MM.1S (cell line): ENCODE results near the gene PGLYRP1.

ENCODE experiments used
- EZH2 ChIP-seq: fragments of 300-600 bp; sonication (generic); optimal IDR thresholded peaks from 2 replicates; pipeline ENCODE3; 2017; ENCODE audit warnings: low read depth, mild to moderate bottlenecking, antibody characterized with exemption, low read length, mixed read lengths
- EZH2phosphoT487 ChIP-seq: fragments of 300-600 bp; sonication (generic); IDR thresholded peaks from 2 replicates; pipeline ENCODE4 v1.6.1; 2018; ENCODE audit warnings: antibody characterized with exemption, low read length
- TF ChIP-seq, protein P1 (sequence below): fragments of 300-600 bp; sonication (generic); IDR thresholded peaks from 2 replicates; pipeline ENCODE4 v1.5.1; 2016; ENCODE audit warnings: antibody characterized with exemption, low read length, mixed read lengths

DNA sequence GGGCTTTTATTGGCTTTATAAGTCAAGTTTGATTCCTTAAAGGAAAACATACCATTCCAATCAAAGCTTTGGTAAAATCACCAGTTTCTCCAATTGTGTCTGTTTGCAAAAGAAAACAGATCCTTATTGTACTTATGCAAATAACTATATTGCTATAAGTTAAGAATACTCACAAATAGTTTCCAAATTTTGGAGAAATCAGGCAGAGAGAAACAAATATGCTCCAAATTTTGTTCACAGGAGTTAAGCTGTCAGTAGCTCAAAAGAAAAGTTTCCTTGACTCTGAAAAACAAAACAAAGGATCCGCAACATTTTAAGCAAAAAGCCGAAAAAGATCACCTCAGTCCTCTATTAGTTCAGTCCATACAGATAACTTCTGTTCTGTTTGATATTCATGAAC, 37.2 kb upstream of the PGLYRP1 start:
- TF ChIP-seq, protein P1, sequence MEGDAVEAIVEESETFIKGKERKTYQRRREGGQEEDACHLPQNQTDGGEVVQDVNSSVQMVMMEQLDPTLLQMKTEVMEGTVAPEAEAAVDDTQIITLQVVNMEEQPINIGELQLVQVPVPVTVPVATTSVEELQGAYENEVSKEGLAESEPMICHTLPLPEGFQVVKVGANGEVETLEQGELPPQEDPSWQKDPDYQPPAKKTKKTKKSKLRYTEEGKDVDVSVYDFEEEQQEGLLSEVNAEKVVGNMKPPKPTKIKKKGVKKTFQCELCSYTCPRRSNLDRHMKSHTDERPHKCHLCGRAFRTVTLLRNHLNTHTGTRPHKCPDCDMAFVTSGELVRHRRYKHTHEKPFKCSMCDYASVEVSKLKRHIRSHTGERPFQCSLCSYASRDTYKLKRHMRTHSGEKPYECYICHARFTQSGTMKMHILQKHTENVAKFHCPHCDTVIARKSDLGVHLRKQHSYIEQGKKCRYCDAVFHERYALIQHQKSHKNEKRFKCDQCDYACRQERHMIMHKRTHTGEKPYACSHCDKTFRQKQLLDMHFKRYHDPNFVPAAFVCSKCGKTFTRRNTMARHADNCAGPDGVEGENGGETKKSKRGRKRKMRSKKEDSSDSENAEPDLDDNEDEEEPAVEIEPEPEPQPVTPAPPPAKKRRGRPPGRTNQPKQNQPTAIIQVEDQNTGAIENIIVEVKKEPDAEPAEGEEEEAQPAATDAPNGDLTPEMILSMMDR, result no peak
- TF ChIP-seq EZH2 (no peak), EZH2phosphoT487 (no peak)
